Mesenteric fat pad (tissue), 1 donor: ENCODE results near the gene CLCN3. TPM values are rescaled to one million over a fixed set of nuclear protein-coding genes. Genes with fewer than 3 reads are reported as not detected.
"Not testable (repeated sequence)": the region's sequence is repeated elsewhere in the genome, so short reads cannot be mapped to it uniquely, and the experiment has no call there.

ENCODE experiments used
- DNase-seq: peaks from one replicate; pipeline ENCODE4 v3.0.0-alpha.2; 2020; ENCODE audit warnings: low spot score
- total RNA-seq: library from RNA; stranded (reverse); fragmentation: NEBNext Ultra II Directional; extraction: Animal tissue kit (Norgen Biotek cat#: 25700); gene quantifications from one replicate; pipeline ENCODE4 v1.2.1, GENCODE V29; 2021
- donor health status: DM: yes; HTN: yes; CAD: no.

CLCN3 gene
- total RNA-seq, 1 donor from 2014 or later, result 28.7 TPM

DNA sequence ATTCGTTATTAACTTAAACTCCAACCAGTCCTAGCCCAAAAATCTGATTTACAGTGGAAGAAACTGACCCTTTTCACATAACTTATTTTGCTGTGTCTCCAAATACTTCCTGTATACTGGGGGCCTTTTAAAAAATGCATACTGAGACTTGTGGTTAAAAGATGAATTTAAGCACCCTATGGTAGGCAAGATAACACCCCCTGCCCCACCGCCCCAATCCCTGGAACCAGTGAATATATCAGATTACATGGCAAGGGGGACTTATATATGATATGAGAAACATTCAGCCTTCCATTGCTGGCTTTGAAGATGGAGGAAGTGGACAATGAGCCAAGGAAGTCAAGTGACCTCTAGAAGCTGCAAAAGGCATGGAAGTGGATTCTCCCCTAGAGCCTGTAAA lies 3.1 kb upstream of the CLCN3 start:
- DNase-seq, result no peak

- DNase-seq, result no peak
These were observed 2.1 kb upstream of the CLCN3 start for GRCh38 chr4:169618286-169618685.

- DNase-seq, result no peak
These were observed 1.4 kb upstream of the CLCN3 start for GRCh38 chr4:169618986-169619385.

DNA sequence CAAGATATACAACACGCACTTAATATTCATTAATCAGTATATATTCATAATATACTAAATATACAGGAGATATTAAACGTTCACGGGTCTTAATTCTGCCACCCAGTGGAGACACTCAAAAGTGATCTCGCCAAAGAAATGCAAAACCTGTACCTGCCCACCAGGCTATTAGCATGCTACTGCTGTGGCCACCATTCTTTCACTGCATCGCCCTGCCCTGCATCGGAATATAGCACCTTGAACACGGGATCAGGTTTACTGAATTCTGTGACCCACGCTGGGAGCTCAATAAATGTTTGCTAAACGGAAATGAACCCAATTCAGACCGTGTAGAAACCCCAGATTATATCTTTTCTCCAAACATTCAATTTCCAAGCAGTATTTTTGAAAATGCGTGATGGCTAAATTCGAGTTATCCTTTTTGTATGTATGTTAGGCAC lies 840 bp upstream of the CLCN3 start:
- no peak for DNase-seq

DNA sequence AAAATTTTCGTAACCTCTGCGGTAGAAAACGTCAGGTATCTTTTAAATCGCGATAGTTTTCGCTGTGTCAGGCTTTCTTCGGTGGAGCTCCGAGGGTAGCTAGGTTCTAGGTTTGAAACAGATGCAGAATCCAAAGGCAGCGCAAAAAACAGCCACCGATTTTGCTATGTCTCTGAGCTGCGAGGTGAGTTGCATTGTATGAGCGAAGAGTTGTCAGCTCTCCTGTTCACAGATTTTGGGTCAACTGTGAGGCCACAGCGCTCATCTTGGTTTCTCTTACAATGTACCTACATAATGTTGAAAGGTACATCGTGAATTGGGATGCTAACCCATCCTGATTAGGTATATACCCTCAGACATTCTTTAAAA lies 486 bp downstream of the CLCN3 start:
- no peak for DNase-seq

GRCh38 chr4:169621731-169622492 lies 1.5 kb downstream of the CLCN3 start:
- no peak for DNase-seq

GRCh38 chr4:169622566-169622965 lies 2.2 kb downstream of the CLCN3 start:
- no peak for DNase-seq

GRCh38 chr4:169624012-169624411 lies 3.6 kb downstream of the CLCN3 start:
- not testable (repeated sequence) for DNase-seq

DNA sequence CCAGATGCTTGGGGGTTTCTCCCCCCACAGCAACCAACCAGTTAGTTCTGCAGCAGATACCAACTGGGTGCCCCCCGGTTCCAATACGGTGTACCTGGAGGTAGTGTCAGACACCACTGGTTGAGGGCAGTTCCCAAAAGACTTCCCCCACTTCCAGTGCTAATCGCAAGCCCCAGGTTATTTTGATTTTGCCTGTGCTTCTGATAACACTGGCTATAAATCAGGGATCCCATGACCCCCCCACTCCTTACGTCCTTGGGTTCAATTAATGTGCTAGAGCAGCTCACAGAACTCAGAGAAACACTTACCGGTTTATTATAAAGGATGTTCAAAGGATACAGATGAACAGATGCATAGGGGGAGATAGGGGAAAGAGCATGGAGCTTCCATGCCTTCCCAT lies 5.5 kb downstream of the CLCN3 start:
- no peak for DNase-seq

DNA sequence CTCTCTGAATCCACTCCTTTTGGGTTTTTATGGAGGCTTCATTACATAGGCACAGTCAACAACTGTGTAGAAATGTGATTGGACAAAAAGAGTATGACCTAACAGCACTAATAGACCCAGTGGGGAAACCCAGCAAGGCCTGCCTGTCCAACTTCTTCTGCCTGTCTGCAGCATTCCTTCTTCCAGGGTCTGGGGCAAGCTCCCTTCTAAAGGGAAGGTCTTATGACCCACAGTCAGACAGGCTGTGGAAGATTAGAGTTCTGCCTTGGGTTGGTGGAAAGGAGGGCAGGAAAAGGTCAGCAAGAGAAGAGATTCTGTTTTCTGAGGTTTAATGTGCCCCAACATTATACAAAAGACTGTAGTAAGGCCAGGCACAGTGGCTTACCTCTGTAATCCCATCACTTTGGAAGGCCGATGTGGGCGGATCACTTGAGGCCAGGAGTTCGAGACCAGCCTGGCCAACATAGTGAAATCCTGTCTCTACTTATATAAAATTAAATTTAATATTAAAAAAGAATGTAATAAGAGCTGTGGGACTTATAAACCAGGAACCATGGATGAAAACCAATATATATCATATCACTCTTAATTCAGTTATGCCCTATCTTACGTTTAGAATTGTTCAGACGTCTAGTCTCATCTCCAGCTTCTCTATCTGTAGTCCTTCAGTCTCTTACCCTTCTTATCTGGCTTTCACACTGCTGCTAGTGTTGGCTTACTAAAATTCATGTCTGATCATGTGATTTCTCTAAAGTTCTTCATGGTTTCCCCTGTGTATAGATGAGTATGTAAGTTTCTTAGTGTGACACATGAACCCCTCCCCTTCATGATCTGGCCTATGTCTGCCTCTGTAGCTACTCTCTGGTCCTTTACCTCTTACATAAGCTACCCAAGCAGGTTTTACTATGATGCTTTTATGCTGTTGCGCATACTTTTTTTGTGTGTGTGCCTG lies 6.2 kb downstream of the CLCN3 start:
- DNase-seq, result no peak

GRCh38 chr4:169627307-169627706 lies 6.9 kb downstream of the CLCN3 start:
- DNase-seq, result no peak

DNA sequence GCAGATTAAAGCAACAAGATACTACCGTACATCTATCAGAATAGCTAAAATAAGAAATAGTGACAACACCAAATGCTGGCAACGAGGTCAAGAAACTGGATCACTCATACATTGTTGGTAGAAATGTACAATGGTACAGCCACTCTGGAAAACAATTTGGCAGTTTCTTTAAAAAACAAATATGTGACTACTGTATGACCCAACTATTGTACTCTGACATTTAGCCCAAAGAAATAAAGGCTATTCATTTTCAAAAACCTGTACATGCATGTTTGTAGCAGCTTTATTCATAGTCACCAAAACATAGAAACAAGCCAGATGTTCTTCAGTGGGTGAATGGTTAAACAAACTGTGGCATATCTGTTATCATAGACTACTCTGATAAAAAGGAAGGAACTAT lies 8.2 kb downstream of the CLCN3 start:
- DNase-seq, result no peak

DNA sequence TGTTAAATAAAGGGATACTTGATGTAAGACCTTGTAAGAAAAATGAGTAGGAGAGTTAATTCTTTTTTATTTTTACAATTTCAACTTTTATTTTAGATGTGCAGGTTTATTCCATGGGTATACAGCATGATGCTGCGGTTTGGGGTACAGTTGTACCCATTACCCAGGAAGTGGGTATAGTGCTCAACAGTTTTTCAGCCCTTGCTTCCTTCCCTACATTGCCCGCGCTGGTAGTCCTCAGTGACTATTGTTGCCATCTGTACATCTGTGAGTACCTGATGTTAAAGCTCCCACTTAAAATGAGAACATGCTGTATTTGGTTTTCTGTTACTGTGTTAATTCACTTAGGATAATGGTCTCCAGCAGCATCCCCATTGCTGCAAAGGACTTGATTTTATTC lies 9.7 kb downstream of the CLCN3 start:
- no peak for DNase-seq

GRCh38 chr4:169632896-169633295 lies 12.5 kb downstream of the CLCN3 start:
- DNase-seq, result no peak

DNA sequence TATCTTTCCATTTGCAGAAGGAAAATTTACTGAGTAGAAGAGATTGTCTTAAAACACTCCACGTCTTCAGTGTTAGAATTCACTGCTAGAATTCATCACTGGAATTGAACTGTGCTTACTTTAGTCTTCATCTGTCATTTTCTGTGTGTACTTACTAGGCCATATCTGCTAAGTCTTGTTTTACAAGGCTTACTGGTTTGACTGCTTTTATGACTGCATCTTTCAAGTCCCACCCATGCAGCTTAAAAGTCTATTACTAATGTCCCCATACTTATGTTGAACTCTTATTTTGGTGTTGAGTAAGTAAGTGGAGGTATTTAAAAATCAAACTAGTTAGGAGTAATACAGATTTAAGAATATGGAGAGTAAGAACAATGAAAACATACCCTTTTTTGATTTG lies 14.6 kb downstream of the CLCN3 start:
- DNase-seq, result no peak

- no peak for DNase-seq
These were observed 20.0 kb downstream of the CLCN3 start for GRCh38 chr4:169640261-169640870.

DNA sequence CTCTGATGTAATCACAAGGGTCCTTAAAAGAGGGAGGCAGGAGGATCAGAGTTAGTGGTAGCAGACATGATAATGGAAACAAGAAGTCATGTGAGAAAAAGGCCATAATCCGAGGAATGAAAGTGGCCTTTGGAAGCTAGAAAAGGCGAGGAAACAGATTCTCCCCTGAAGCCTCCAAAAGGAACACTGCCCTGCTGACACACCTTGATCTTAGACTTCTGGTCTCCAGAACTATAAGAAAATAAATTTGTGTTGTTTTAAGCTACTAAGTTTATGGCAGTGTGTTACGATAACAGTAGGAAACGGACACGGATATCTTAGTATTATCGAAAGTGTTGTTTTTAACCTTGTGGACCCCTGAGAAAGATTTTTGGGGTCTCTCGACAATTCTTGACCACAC lies 24.4 kb downstream of the CLCN3 start:
- DNase-seq, result no peak

GRCh38 chr4:169645627-169646026 lies 25.2 kb downstream of the CLCN3 start:
- no peak for DNase-seq

GRCh38 chr4:169649545-169650226 lies 29.3 kb downstream of the CLCN3 start:
- no peak for DNase-seq

DNA sequence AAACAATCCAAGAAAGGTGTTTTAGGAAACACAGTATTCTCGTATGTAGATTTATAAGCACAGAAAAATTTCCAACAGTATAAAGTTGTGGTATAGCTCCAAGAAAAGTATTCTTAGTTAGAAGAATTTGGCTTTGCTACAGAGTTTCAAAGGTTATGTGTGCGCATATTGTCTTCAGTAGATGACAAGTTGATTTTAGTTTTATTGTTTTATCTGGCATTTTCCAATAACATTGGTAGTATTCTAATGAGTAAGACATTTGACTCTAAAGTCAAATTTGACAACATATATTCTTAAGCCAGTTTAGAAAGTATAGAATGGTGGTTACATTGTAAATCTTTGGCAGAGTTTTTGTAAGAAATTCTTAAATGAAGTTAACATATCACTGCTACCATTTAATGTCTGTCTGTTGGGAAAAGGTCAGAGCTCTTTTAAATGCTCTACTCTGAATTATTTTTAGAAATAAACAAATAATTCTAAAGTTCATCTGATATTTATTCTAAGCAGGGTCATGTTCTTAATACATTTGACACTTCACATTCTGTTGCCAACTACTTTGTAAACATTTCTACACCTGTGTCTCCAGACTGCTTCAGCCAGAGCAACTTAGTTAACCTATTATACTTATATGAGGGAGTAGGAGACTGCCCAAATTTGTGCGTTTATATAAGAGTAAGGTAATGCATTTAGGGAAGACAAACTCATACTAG lies 30.0 kb downstream of the CLCN3 start:
- no peak for DNase-seq

- no peak for DNase-seq
These were observed 32.2 kb downstream of the CLCN3 start for GRCh38 chr4:169652535-169652934.
